DND-41 (cell line): ENCODE measurements around the gene SRPX.

Experiments used
- ATAC-seq: fragments of 200-7000 bp; cut with Tn5 transposase; 3 replicates; pipeline ENCODE4 v1.9.1; 2021; ENCODE audit warnings: low read depth; ENCODE audit not compliant: insufficient read depth
- DNase-seq: peaks from one replicate; pipeline ENCODE4 v3.0.0-alpha.2; 2020
- H2AFZ ChIP-seq: 2 replicates; pipeline ENCODE4 v1.6.0; 2012; ENCODE audit warnings: low read depth, low read length
- H3K27ac ChIP-seq: 2 replicates; pipeline ENCODE4 v1.5.1; 2012; ENCODE audit warnings: low read length, inconsistent platforms
- H3K27me3 ChIP-seq: fragments of 200-600 bp; sonication (generic); 2 replicates; pipeline ENCODE4 v1.6.0; 2012; ENCODE audit warnings: low read length, mild to moderate bottlenecking, inconsistent platforms; ENCODE audit not compliant: insufficient read depth, poor library complexity
- H3K36me3 ChIP-seq: 2 replicates; pipeline ENCODE4 v1.5.1; 2012; ENCODE audit warnings: low read length, inconsistent platforms; ENCODE audit not compliant: insufficient read depth
- H3K4me1 ChIP-seq: 2 replicates; pipeline ENCODE4 v1.5.1; 2012; ENCODE audit warnings: mild to moderate bottlenecking, low read length; ENCODE audit not compliant: insufficient read depth
- H3K4me2 ChIP-seq: 2 replicates; pipeline ENCODE4 v1.6.0; 2012; ENCODE audit warnings: mild to moderate bottlenecking, moderate library complexity, low read length, inconsistent platforms; ENCODE audit not compliant: insufficient read depth
- H3K4me3 ChIP-seq, 2 experiments: fragments of 200-600 bp in 1 of 2; shearing (Covaris generic) in 1 of 2; 2 replicates each; pipeline ENCODE4 v1.5.1; 2012 to 2016; ENCODE audit warnings: inconsistent platforms in 2 of 2, low read length in 2 of 2, mild to moderate bottlenecking in 2 of 2, low read depth in 1 of 2, moderate library complexity in 1 of 2
- H3K79me2 ChIP-seq: 2 replicates; pipeline ENCODE4 v1.6.0; 2012; ENCODE audit warnings: low read length, inconsistent platforms; ENCODE audit not compliant: insufficient read depth
- H3K9ac ChIP-seq: 2 replicates; pipeline ENCODE4 v1.6.0; 2012; ENCODE audit warnings: low read depth, mild to moderate bottlenecking, inconsistent platforms, low read length, moderate library complexity
- H3K9me3 ChIP-seq: 2 replicates; pipeline ENCODE4 v1.5.1; 2012; ENCODE audit warnings: low read length, moderate library complexity, mild to moderate bottlenecking, inconsistent platforms; ENCODE audit not compliant: insufficient read depth, severe bottlenecking
- H4K20me1 ChIP-seq: 2 replicates; pipeline ENCODE4 v1.6.0; 2012; ENCODE audit warnings: low read length; ENCODE audit not compliant: insufficient read depth
- CTCF ChIP-seq: IDR thresholded peaks from 2 replicates; pipeline ENCODE4 v1.5.1; 2012; ENCODE audit warnings: borderline replicate concordance, low read length, moderate library complexity, mild to moderate bottlenecking; ENCODE audit not compliant: poor library complexity, severe bottlenecking; ENCODE audit errors: extremely low read depth
- EZH2 ChIP-seq: IDR thresholded peaks from 3 replicates; pipeline ENCODE4 v1.6.1; 2012; ENCODE audit warnings: borderline replicate concordance, low read depth, mild to moderate bottlenecking, moderate library complexity, low read length, inconsistent platforms; ENCODE audit not compliant: severe bottlenecking

The SRPX gene

GRCh38 chrX:38117485-38117884 lies 103.2 kb downstream of the SRPX start:
- DNase-seq (no peak), ATAC-seq (no peak)
- Histone ChIP-seq H3K27me3 (no peaks in the 10 kb centered on the region), H3K27ac (no peak overlapping the region), H3K9me3 (no peaks in the 10 kb centered on the region), H3K9ac (no peak overlapping the region), H3K4me3 (no peak overlapping the region), H3K4me2 (no peak overlapping the region), H3K36me3 (no peaks in the 10 kb centered on the region), H4K20me1 (no peaks in the 10 kb centered on the region), H3K79me2 (no peaks in the 10 kb centered on the region), H3K4me1 (no peaks in the 10 kb centered on the region), H2AFZ (no peak overlapping the region)
- no peak for TF ChIP-seq EZH2
- no peak for TF ChIP-seq CTCF

GRCh38 chrX:38116706-38117105 lies 104.0 kb downstream of the SRPX start:
- Histone ChIP-seq H3K4me3 (no peak overlapping the region), H2AFZ (no peak overlapping the region), H3K4me1 (no peaks in the 10 kb centered on the region), H3K27me3 (no peaks in the 10 kb centered on the region), H3K27ac (no peak overlapping the region), H3K9me3 (no peaks in the 10 kb centered on the region), H3K4me2 (no peak overlapping the region), H3K79me2 (no peaks in the 10 kb centered on the region), H4K20me1 (no peaks in the 10 kb centered on the region), H3K9ac (no peak overlapping the region), H3K36me3 (no peaks in the 10 kb centered on the region)
- DNase-seq (no peak), ATAC-seq (no peak)
- TF ChIP-seq EZH2 (no peak), CTCF (no peak)

GRCh38 chrX:38112566-38112965 lies 108.1 kb downstream of the SRPX start:
- Histone ChIP-seq H3K9me3 (no peaks in the 10 kb centered on the region), H3K36me3 (no peaks in the 10 kb centered on the region), H4K20me1 (no peaks in the 10 kb centered on the region), H3K4me1 (no peaks in the 10 kb centered on the region), H3K4me2 (no peak overlapping the region), H2AFZ (no peak overlapping the region), H3K27ac (no peak overlapping the region), H3K9ac (no peak overlapping the region), H3K27me3 (no peaks in the 10 kb centered on the region), H3K79me2 (no peaks in the 10 kb centered on the region), H3K4me3 (no peak overlapping the region)
- DNase-seq (no peak), ATAC-seq (no peak)
- TF ChIP-seq EZH2 (no peak), CTCF (no peak)

- DNase-seq (no peak), ATAC-seq (no peak)
- Histone ChIP-seq H3K27me3 (no peaks in the 10 kb centered on the region), H4K20me1 (no peaks in the 10 kb centered on the region), H3K4me1 (no peaks in the 10 kb centered on the region), H3K9ac (no peak overlapping the region), H3K9me3 (no peaks in the 10 kb centered on the region), H2AFZ (no peak overlapping the region), H3K4me3 (no peak overlapping the region), H3K4me2 (no peak overlapping the region), H3K27ac (no peak overlapping the region), H3K79me2 (no peaks in the 10 kb centered on the region), H3K36me3 (no peaks in the 10 kb centered on the region)
- no peak for TF ChIP-seq CTCF
- no peak for TF ChIP-seq EZH2
These were observed 109.5 kb downstream of the SRPX start for GRCh38 chrX:38111196-38111595.
